HepG2 (cell line): ENCODE results near the gene FIZ1. TPM values are rescaled to one million over a fixed set of nuclear protein-coding genes. Genes with fewer than 3 reads are reported as not detected.

Source experiments
- ATAC-seq: fragments of 200-7000 bp; cut with Tn5 transposase; 3 replicates; pipeline ENCODE4 v1.9.1; 2020; ENCODE audit warnings: mild to moderate bottlenecking, moderate library complexity
- BruUV-seq: library from RNA; stranded (reverse); fragments of 400-500 nt; replicated peaks from 2 replicates; lab custom pipeline; 2021; lab: Mats Ljungman, UMichigan
- CTCF ChIA-PET: fragments of 300-600 bp; formaldehyde crosslinking; extraction: SDS; loops from one replicate; lab custom pipeline; 2021; ENCODE audit warnings: low total read pairs, inconsistent platforms, low intra/inter-chr PET ratio; lab: Yijun Ruan, JAX
- POLR2A ChIA-PET: fragments of 350-600 bp; sonication (Branson Sonifier 250); formaldehyde crosslinking; loops from one replicate; lab custom pipeline; 2020; ENCODE audit warnings: antibody characterized with exemption, inconsistent platforms; lab: Yijun Ruan, JAX
- DNase-seq: peaks from one replicate; pipeline ENCODE4 v3.0.0-alpha.2; 2015; ENCODE audit warnings: low spot score
- FAIRE-seq: peaks from 3 replicates; lab custom pipeline; 2011; peaks lifted over from hg19 to GRCh38; lab: Jason Lieb, UNC
- H2AFZ ChIP-seq: one replicate; pipeline ENCODE4 v1.6.1; 2011; ENCODE audit warnings: low read length, inconsistent platforms
- H3K27ac ChIP-seq: fragments of 300-600 bp; 3 replicates; pipeline ENCODE4 v1.8.0; 2011; ENCODE audit warnings: mixed run types, mild to moderate bottlenecking, mixed read lengths, low read length, inconsistent platforms; ENCODE audit not compliant: insufficient read depth; ENCODE audit errors: extremely low read length
- H3K27me3 ChIP-seq, 2 experiments: fragments of 200-600 bp in 1 of 2; 2 replicates in 1 of 2; 3 replicates in 1 of 2; pipeline versions ENCODE4 v1.6.0 to v1.8.0; 2011; ENCODE audit warnings: low read length in 2 of 2, mild to moderate bottlenecking in 2 of 2, moderate library complexity in 2 of 2, inconsistent platforms in 1 of 2; ENCODE audit not compliant: insufficient read depth in 2 of 2, control insufficient read depth in 1 of 2
- H3K36me3 ChIP-seq, 2 experiments: fragments of 200-600 bp in 1 of 2; replicated peaks in 1 of 2; 2 replicates in 1 of 2; 3 replicates in 1 of 2; pipeline versions ENCODE4 v1.5.1 to v1.8.0; 2011; ENCODE audit warnings: low read length in 2 of 2, inconsistent platforms in 1 of 2; ENCODE audit not compliant: insufficient read depth in 2 of 2, control insufficient read depth in 1 of 2
- H3K4me1 ChIP-seq: 2 replicates; pipeline ENCODE4 v1.5.1; 2012; ENCODE audit warnings: low read length, inconsistent platforms; ENCODE audit not compliant: insufficient read depth
- H3K4me2 ChIP-seq: 2 replicates; pipeline ENCODE4 v1.6.0; 2011; ENCODE audit warnings: low read depth, low read length, inconsistent platforms
- H3K4me3 ChIP-seq, 3 experiments: fragments of 200-600 bp in 1 of 3; sonication (generic), shearing (Covaris generic) in 1 of 3; replicated peaks in 1 of 3; 2 replicates each; pipeline ENCODE4 v1.5.1; 2011 to 2016; ENCODE audit warnings: low read length in 3 of 3, inconsistent platforms in 2 of 3, low read depth in 2 of 3, mild to moderate bottlenecking in 2 of 3, control low read depth in 1 of 3, mixed read lengths in 1 of 3; ENCODE audit not compliant: insufficient read depth in 1 of 3
- H3K79me2 ChIP-seq: one replicate; pipeline ENCODE4 v1.6.1; 2011; ENCODE audit warnings: low read length, inconsistent platforms; ENCODE audit not compliant: insufficient read depth
- H3K9ac ChIP-seq: 2 replicates; pipeline ENCODE4 v1.6.0; 2011; ENCODE audit warnings: mild to moderate bottlenecking, low read depth, low read length, inconsistent platforms; ENCODE audit not compliant: insufficient read depth
- H3K9me3 ChIP-seq: 2 replicates; pipeline ENCODE4 v1.5.1; 2012; ENCODE audit warnings: mild to moderate bottlenecking, low read length
- H4K20me1 ChIP-seq: 2 replicates; pipeline ENCODE4 v1.6.0; 2011; ENCODE audit warnings: inconsistent platforms, mild to moderate bottlenecking, low read length, moderate library complexity; ENCODE audit not compliant: insufficient read depth
- BHLHE40 ChIP-seq: IDR thresholded peaks from 2 replicates; pipeline ENCODE4 v1.6.1; 2011; ENCODE audit warnings: low read length, improper control_type of control experiment
- CREB1 ChIP-seq, 2 experiments: fragments of 450-650 bp in 1 of 2; IDR thresholded peaks; 2 replicates each; pipeline ENCODE4 v1.6.1; 2016 to 2017; ENCODE audit warnings: control low read depth in 1 of 2, mild to moderate bottlenecking in 1 of 2, missing compliant biosample characterization in 1 of 2, missing genetic modification characterization in 1 of 2
- PITX1 ChIP-seq: sonication (generic); formaldehyde crosslinking; IDR thresholded peaks from 2 replicates; pipeline ENCODE4 v1.5.1; 2020; ENCODE audit warnings: mild to moderate bottlenecking, missing genetic modification reagents
- WGBS: methylation state at CpG from one replicate; pipeline ENCODE4 v1.1.6; 2017; ENCODE audit warnings: low lambda C conversion rate; 5-methylcytosine and 5-hydroxymethylcytosine counted together
- in situ Hi-C: cut with HindIII; loops from 2 replicates; pipeline ENCODE4 v1.10.0; 2017; ENCODE audit warnings: low pct_unique_long_range_greater_than_20kb; ENCODE audit not compliant: extremely low pct_ligation_motif_present
- intact Hi-C: fragments of 100-400 bp; cut with micrococcal nuclease; formaldehyde crosslinking; loops from one replicate; pipeline ENCODE4 v1.10.0; 2022; ENCODE audit not compliant: unreplicated experiment
- polyA plus RNA-seq, 8 experiments: library from polyadenylated mRNA; depleted of rRNA in 3 of 8; stranded (reverse) in 7 of 8; unstranded in 1 of 8; fragments of >200 nt; fragmentation: Illumina TruSeq in 4 of 8; extraction: Trizol in 4 of 8; gene quantifications; 2 replicates each; pipeline versions ENCODE4 v1.2.1 to v1.2.3, GENCODE V29; 2011 to 2016; ENCODE audit warnings: low read depth in 4 of 8, missing spikeins in 1 of 8, mixed read lengths in 1 of 8; ENCODE audit not compliant: insufficient read depth in 1 of 8
- total RNA-seq, 5 experiments: library from RNA; depleted of rRNA; stranded (reverse); fragments of >200 nt; fragmentation: Illumina TruSeq; extraction: Trizol; gene quantifications; 2 replicates each; pipeline ENCODE4 v1.2.3, GENCODE V29; 2016; ENCODE audit warnings: low read depth in 1 of 5
- TF ChIP-seq, protein P1 (sequence below): sonication (generic); formaldehyde crosslinking; IDR thresholded peaks from 2 replicates; pipeline ENCODE4 v1.4.0; 2020; ENCODE audit warnings: low read depth, missing genetic modification reagents
- TF ChIP-seq, protein P2 (sequence below): sonication (generic); formaldehyde crosslinking; IDR thresholded peaks from 2 replicates; pipeline ENCODE4 v1.8.1; 2023; ENCODE audit warnings: missing genetic modification reagents, mild to moderate bottlenecking, borderline replicate concordance

FIZ1 gene
- total and polyA plus RNA-seq, 2 of the 13 experiments (the other 11 are each of a cell fraction or from before 2014, with no cell fraction given): 3.6 to 5.9 TPM

DNA sequence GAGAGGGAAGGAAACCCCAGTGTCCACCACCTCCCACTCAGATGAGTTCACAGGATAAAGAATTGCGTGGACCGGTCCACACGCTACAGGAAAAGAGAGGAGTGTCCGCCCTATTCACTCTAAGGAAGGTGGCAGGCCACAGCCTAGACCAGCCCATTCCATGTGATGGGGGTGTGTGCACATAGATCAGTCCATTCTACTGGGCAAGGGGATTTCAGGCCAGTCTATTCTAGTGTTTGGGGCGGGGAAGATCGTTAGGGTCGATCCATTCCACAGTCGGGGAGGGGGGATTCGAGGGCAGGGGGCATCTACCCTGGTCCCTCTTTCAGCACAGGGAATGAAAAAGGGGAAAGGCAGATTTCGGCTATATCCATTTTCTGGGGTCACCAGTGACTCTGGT, 7.8 kb downstream of the FIZ1 start:
- H4K20me1 ChIP-seq: no peaks in the 10 kb centered on the region
- H3K4me2 ChIP-seq: no peak overlapping the region
- CTCF ChIA-PET: no interaction called here
- H3K4me1 ChIP-seq: peaks cover 6% of the 10 kb centered on the region; the same call in 1 of the 2 replicates
- intact Hi-C loops: no loop called here
- no peak for DNase-seq
- peak; percentile 57; the same call in 1 of the 2 replicates for TF ChIP-seq BHLHE40
- TF ChIP-seq CREB1 (IDR thresholded peaks at IDR 0.05): no peak
- TF ChIP-seq CREB1 (CRISPR knock-in tag; IDR thresholded peaks at IDR 0.05): no peak
- TF ChIP-seq, protein P1, sequence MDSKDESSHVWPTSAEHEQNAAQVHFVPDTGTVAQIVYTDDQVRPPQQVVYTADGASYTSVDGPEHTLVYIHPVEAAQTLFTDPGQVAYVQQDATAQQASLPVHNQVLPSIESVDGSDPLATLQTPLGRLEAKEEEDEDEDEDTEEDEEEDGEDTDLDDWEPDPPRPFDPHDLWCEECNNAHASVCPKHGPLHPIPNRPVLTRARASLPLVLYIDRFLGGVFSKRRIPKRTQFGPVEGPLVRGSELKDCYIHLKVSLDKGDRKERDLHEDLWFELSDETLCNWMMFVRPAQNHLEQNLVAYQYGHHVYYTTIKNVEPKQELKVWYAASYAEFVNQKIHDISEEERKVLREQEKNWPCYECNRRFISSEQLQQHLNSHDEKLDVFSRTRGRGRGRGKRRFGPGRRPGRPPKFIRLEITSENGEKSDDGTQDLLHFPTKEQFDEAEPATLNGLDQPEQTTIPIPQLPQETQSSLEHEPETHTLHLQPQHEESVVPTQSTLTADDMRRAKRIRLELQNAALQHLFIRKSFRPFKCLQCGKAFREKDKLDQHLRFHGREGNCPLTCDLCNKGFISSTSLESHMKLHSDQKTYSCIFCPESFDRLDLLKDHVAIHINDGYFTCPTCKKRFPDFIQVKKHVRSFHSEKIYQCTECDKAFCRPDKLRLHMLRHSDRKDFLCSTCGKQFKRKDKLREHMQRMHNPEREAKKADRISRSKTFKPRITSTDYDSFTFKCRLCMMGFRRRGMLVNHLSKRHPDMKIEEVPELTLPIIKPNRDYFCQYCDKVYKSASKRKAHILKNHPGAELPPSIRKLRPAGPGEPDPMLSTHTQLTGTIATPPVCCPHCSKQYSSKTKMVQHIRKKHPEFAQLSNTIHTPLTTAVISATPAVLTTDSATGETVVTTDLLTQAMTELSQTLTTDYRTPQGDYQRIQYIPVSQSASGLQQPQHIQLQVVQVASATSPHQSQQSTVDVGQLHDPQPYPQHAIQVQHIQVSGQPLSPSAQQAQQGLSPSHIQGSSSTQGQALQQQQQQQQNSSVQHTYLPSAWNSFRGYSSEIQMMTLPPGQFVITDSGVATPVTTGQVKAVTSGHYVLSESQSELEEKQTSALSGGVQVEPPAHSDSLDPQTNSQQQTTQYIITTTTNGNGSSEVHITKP (CRISPR knock-in tag): peak; percentile 84
- TF ChIP-seq, all 625 proteins: peak for 2
- BruUV-seq: no TSS peak
- H3K4me3 ChIP-seq: no peak overlapping the region
- WGBS: 88% methylated on average over 8 of the region's 10 CpGs
- no peak for ATAC-seq
- H3K9me3 ChIP-seq: no peaks in the 10 kb centered on the region
- H3K27ac ChIP-seq: no peak overlapping the region
- no peak for FAIRE-seq
- no peaks in the 10 kb centered on the region for H3K27me3 ChIP-seq
- peaks cover 9 to 22% of the 10 kb centered on the region in 2 experiments; a peak in 4 of 5 replicates for H3K36me3 ChIP-seq
- no peak overlapping the region for H3K9ac ChIP-seq
- H2AFZ ChIP-seq: no peak overlapping the region
- in situ Hi-C loops: no loop called here
- POLR2A ChIA-PET: no interaction called here
- H3K79me2 ChIP-seq: no peaks in the 10 kb centered on the region

DNA sequence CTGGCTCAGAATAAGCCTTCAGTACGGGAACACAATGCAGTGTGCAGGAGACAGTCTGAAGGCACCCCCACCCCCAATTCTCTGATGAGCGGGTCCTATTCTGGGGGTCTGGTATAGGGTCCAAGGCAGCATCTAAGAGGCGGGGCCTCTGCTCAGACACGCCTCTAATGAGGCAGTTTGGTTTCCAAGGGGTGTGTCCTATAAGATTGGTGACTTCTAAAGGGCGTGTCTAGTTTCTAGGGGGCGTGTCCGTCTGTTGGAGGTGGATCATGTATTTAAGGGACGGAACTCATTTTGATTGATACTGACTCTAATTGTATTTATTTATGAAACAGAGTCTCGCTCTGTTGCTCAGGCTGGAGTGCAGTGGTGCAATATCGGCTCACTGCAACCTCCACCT, 8.7 kb downstream of the FIZ1 start:
- TF ChIP-seq, protein P2, sequence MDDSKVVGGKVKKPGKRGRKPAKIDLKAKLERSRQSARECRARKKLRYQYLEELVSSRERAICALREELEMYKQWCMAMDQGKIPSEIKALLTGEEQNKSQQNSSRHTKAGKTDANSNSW: no peak
- TF ChIP-seq PITX1 (CRISPR knock-in tag): no peak
- Histone ChIP-seq H4K20me1 (no peaks in the 10 kb centered on the region), H3K27ac (no peak overlapping the region), H3K4me2 (no peak overlapping the region), H3K4me3 (no peak overlapping the region), H3K9me3 (no peaks in the 10 kb centered on the region), H3K4me1 (peaks cover 9% of the 10 kb centered on the region; the same call in 1 of the 2 replicates), H3K36me3 (peaks cover 5 to 14% of the 10 kb centered on the region in 2 experiments; a peak in 4 of 5 replicates), H3K27me3 (no peaks in the 10 kb centered on the region; a peak in 1 of 5 replicates), H2AFZ (no peak overlapping the region), H3K79me2 (no peaks in the 10 kb centered on the region), H3K9ac (no peak overlapping the region)
- intact Hi-C loops: no loop called here
- ChIA-PET CTCF (no interaction called here), POLR2A (no interaction called here)
- DNase-seq: no peak
- no TSS peak for BruUV-seq
- ATAC-seq: no peak
- FAIRE-seq: no peak
- in situ Hi-C loops: no loop called here
- 95% methylated on average over 8 of the region's 10 CpGs for WGBS
